DOHH2 (cell line): Measurements from ENCODE around the gene USF2.

ENCODE experiments used
- EZH2phosphoT487 ChIP-seq: fragments of 200-600 bp; sonication (generic); IDR thresholded peaks from 2 replicates; pipeline ENCODE4 v1.6.1; 2017; ENCODE audit warnings: borderline replicate concordance, mild to moderate bottlenecking, antibody characterized with exemption, low read length, moderate library complexity, mixed read lengths
- TF ChIP-seq, protein P1 (sequence below): fragments of 200-600 bp; sonication (generic); IDR thresholded peaks from one replicate; pipeline ENCODE4 v1.5.1; 2014; ENCODE audit warnings: antibody characterized with exemption, mild to moderate bottlenecking, low read depth, low read length; ENCODE audit not compliant: poor library complexity, severe bottlenecking

DNA sequence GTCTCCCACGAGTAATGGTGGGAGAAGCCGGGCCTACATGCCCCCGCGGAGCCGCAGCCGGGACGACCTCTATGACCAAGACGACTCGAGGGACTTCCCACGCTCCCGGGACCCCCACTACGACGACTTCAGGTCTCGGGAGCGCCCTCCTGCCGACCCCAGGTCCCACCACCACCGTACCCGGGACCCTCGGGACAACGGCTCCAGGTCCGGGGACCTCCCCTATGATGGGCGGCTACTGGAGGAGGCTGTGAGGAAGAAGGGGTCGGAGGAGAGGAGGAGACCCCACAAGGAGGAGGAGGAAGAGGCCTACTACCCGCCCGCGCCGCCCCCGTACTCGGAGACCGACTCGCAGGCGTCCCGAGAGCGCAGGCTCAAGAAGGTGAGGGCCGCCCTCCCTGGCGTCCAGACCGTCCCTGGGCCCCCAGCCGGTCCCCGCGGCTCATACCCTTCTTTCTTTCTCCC, 1.4 kb upstream of the USF2 start:
- TF ChIP-seq, protein P1, sequence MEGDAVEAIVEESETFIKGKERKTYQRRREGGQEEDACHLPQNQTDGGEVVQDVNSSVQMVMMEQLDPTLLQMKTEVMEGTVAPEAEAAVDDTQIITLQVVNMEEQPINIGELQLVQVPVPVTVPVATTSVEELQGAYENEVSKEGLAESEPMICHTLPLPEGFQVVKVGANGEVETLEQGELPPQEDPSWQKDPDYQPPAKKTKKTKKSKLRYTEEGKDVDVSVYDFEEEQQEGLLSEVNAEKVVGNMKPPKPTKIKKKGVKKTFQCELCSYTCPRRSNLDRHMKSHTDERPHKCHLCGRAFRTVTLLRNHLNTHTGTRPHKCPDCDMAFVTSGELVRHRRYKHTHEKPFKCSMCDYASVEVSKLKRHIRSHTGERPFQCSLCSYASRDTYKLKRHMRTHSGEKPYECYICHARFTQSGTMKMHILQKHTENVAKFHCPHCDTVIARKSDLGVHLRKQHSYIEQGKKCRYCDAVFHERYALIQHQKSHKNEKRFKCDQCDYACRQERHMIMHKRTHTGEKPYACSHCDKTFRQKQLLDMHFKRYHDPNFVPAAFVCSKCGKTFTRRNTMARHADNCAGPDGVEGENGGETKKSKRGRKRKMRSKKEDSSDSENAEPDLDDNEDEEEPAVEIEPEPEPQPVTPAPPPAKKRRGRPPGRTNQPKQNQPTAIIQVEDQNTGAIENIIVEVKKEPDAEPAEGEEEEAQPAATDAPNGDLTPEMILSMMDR = no peak
- no peak for TF ChIP-seq EZH2phosphoT487
